Putamen (tissue), 1 donor: ENCODE data around the gene PTPRCAP.
"Not testable (repeated sequence)": the region's sequence is repeated elsewhere in the genome, so short reads cannot be mapped to it uniquely, and the experiment has no call there.

Source experiments
- DNase-seq: peaks from one replicate; pipeline ENCODE4 v3.0.0-alpha.2; 2016; ENCODE audit warnings: low spot score

Gene PTPRCAP

GRCh38 chr11:67437082-67437808, at the start of gene PTPRCAP:
Gene PTPRCAP, minus strand, starts transcription at chr11:67437682. Its CDS starts 63 bp downstream, at chr11:67437619.
- no peak for DNase-seq

GRCh38 chr11:67486481-67487195, 49.2 kb upstream of the PTPRCAP start:
- DNase-seq: no peak

GRCh38 chr11:67485873-67486361, 48.4 kb upstream of the PTPRCAP start:
- DNase-seq: not testable (repeated sequence)

DNA sequence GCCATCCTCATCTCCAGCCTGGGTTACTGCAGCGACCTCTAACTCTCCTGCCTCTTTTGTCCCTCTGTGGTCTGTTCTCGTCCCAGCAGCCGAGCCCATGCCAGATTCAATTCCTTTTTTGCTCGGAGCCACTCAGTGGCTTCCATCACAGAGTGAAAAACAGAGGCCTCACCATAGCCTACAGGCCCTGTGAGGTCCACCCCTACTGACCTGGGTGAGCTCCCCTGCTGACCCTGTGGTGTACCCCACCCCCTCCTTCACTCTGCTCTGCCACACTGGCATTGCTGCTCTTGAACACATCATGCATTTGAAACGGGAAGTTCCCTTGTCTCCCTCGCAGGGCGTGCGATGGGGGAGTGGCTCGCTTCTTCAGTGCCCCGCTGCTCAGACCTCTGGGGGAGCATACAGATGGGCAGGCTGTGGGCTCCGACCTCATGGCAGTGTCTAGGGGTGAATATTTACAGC, 47.4 kb upstream of the PTPRCAP start:
- DNase-seq: no peak

DNA sequence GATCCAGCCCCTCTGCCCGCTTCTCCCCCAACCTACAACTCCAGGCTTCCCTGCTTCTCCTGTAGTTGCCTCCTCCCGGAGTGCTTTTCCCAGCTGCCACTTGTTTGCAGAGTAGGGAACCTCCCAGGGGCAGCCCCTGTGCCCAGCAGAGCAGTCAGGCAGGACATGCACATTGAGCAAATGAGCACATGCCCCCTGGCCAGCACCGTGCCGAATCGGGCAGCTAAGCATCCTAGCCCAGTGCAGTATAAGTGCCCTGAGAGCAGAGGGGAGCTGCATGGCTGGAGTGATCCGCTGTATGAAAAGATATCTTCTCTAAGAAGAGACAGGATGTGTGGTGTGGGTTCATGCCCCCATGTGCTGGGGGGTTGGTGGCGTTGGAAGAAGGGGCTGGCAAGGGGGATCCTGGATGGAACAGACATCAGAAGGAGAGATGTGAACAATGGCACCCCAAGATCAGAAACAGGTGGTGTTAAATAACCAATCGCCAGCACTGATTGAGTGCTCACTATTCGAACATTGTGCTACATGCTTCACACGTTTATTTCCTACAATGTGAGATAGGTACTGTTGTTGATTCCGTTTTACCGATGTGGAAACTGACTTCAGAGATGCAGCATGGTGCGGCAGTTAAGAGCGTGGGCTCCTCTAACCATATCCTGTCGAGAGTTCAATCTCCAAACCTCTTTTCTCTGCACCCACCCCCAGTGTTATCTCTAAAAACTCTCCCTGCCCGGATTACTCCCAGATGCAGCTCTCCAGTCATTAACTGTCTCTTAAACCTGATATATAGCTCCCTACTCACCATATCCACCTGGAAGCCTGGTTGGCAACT, 46.6 kb upstream of the PTPRCAP start:
- no peak for DNase-seq

DNA sequence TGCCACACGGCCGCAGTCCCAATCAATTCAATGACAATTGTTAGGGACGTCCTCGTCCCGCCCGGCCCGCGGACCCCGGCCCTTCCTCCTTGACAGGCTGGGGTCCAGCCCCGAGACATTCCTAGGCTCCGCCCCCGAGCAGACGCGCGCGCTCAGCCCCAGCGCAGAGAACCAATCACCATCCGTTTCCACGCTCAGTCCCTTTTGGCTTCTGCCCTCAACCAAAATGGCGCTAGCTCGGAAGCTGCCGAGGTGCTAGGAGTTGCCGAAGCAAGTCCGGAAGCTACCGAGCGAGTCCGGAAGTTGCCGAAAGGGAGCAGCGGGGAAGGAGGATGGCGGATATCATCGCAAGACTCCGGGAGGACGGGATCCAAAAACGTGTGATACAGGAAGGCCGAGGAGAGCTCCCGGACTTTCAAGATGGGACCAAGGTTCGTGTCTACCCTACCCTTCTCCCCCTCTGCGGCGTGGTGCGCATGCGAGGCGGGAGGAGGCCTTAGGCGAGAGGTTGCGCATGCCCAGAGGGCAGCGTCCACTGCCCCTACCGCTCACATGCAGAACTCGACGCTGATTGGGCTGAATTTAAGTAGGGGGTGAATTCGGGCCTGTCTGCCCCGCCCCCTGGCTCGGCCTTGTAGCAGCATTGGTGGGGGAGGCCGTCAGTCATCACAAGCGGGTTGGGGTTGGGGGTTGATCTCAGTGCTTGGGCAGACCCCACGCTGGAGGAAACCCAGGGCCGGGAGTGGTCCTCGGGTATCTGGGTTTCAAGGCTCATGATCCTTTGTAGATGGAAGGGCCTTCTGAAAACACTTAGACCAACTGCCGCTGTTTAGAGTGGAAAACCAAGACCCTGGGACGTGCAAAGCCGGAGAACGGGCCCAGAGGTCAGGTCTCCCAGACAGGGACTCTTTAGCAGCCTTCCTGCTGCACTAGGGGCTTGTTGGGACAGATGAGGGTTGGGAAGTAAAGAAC, 45.6 kb upstream of the PTPRCAP start, which contains the start of gene AIP:
AIP (plus strand) TSS at position 200 of the 972 bp plus-strand sequence; CDS start at position 333, 133 bp downstream.
- DNase-seq: peak; percentile 98

GRCh38 chr11:67482275-67482826, 44.9 kb upstream of the PTPRCAP start:
- DNase-seq: no peak

DNA sequence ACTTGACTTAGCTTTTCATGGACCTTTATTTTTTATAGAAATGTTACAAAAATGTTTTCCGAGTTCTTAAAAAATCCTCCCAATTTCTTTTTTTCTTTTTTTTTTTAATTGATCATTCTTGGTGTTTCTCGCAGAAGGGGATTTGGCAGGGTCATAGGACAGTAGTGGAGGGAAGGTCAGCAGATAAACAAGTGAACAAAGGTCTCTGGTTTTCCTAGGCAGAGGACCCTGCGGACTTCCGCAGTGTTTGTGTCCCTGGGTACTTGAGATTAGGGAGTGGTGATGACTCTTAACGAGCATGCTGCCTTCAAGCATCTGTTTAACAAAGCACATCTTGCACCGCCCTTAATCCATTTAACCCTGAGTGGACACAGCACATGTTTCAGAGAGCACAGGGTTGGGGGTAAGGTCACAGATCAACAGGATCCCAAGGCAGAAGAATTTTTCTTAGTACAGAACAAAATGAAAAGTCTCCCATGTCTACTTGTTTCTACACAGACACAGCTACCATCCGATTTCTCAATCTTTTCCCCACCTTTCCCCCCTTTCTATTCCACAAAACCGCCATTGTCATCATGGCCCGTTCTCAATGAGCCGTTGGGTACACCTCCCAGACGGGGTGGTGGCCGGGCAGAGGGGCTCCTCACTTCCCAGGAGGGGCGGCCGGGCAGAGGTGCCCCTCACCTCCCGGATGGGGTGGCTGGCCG, 40.0 kb upstream of the PTPRCAP start:
- DNase-seq: not testable (repeated sequence)

DNA sequence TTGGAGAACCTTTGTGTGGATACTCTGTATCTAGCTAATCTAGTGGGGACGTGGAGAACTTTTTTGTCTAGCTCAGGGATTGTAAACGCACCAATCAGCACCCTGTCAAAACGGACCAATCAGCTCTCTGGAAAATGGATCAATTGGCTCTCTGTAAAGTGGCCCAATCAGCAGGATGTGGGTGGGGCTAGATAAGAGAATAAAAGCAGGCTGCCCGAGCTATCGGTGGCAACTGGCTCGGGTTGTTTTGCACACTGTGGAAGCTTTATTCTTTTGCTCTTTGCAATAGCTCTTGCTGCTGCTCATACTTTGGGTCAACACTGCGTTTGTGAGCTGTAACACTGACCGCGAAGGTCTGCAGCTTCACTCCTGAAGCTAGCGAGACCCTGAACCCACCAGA, 39.2 kb upstream of the PTPRCAP start:
- not testable (repeated sequence) for DNase-seq

GRCh38 chr11:67472882-67473281, 35.4 kb upstream of the PTPRCAP start:
- no peak for DNase-seq

GRCh38 chr11:67470337-67471002, 33.0 kb upstream of the PTPRCAP start:
- DNase-seq: no peak

GRCh38 chr11:67469508-67469811, 32.0 kb upstream of the PTPRCAP start:
- no peak for DNase-seq

GRCh38 chr11:67468759-67469507, 31.5 kb upstream of the PTPRCAP start, which contains the start of gene TMEM134:
Gene TMEM134, minus strand, starts transcription at chr11:67469251. Its CDS starts 59 bp downstream, at chr11:67469192.
- DNase-seq: peak; percentile 94

DNA sequence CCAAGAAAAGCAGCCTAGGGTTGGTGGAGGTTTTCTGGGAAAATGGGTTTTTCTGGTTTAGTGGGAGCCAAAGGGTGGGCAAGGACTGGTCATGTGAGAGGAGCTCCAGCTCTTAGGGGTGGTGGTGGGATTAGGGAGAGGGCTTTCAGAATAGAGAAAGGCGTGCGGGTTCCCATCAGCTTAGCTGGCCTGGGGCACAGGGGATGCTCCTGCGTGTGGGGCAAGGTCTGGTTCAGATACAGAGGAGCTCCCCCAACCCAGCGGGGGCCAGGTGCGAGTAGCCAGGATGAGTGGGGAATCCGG, 30.9 kb upstream of the PTPRCAP start:
- no peak for DNase-seq

- DNase-seq: no peak
Observed at GRCh38 chr11:67468056-67468455, 30.6 kb upstream of the PTPRCAP start.

- DNase-seq: no peak
Observed at GRCh38 chr11:67466962-67467771, 29.7 kb upstream of the PTPRCAP start.

DNA sequence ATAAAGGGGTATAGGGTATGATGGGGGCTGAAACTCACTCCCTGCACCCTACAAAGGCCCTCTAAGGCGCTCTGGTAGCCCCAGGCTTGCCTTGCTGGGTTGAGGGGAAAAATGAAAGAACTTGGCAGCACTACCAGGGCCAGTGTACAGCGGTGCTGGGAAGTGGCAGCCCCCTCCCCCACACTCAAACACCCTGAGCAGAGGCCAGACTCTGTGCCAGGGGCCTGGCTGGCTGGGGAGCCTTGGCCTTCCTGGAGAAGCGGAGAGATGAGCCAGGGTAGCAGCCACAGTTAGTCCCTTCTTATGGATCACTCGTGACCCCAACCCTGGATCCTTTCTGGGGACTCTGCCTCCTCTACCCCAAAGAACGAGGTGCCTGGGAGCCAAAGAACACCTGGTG, 28.9 kb upstream of the PTPRCAP start:
- no peak for DNase-seq

DNA sequence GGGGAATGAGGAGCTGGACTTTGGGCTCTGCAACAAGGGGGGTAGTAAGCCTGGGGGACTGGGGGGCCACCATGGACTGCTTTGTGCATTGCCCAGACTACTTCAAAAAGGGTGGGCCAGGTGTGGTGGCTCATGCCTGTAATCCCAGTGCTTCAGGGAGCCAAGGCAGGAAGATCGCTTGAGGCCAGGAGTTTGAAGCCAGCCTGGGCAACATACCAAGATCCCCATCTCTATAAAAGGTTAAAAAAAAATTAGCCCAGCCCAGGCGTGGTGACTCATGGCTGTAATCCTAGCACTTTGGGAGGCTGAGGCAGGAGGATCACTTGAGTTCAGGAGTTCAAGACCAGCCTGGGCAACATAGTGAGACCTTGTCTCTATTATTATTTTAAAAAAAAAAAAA, 28.0 kb upstream of the PTPRCAP start:
- DNase-seq: not testable (repeated sequence)
